HG02981 (cell line): ENCODE data around the gene PODXL2.

Experiments used
- ATAC-seq: cut with Tn5 transposase; IDR thresholded peaks from one replicate; pipeline ENCODE4 v1.9.1; 2021; ENCODE audit warnings: mild to moderate bottlenecking, moderate library complexity; ENCODE audit not compliant: unreplicated experiment

Gene PODXL2

GRCh38 chr3:127720985-127721935, 92.3 kb downstream of the PODXL2 start:
- no peak for ATAC-seq

- no peak for ATAC-seq
Observed at GRCh38 chr3:127722091-127722784, 93.3 kb downstream of the PODXL2 start.
